Measurements from ENCODE around the gene C1orf21.

C1orf21 gene

GRCh38 chr1:184455786-184456185, 69.0 kb downstream of the C1orf21 start:
- DNase-seq = no peak

GRCh38 chr1:184456189-184456588, 69.4 kb downstream of the C1orf21 start:
- no peak for DNase-seq

- no peak for DNase-seq
Observed at GRCh38 chr1:184457500-184457899, 70.7 kb downstream of the C1orf21 start.

GRCh38 chr1:184461321-184461720, 74.5 kb downstream of the C1orf21 start:
- no peak for DNase-seq

GRCh38 chr1:184462155-184462554, 75.3 kb downstream of the C1orf21 start:
- no peak for DNase-seq

- no peak for DNase-seq
Observed at GRCh38 chr1:184462990-184463389, 76.2 kb downstream of the C1orf21 start.

GRCh38 chr1:184463680-184464079, 76.9 kb downstream of the C1orf21 start:
- DNase-seq = no peak

GRCh38 chr1:184464757-184465156, 77.9 kb downstream of the C1orf21 start:
- DNase-seq = no peak

GRCh38 chr1:184465489-184466146, 78.8 kb downstream of the C1orf21 start:
- no peak for DNase-seq

- DNase-seq = no peak
Observed at GRCh38 chr1:184467295-184467694, 80.5 kb downstream of the C1orf21 start.

GRCh38 chr1:184469396-184469795, 82.6 kb downstream of the C1orf21 start:
- DNase-seq = no peak

- DNase-seq = no peak
Observed at GRCh38 chr1:184471686-184472085, 84.9 kb downstream of the C1orf21 start.

GRCh38 chr1:184472136-184472535, 85.3 kb downstream of the C1orf21 start:
- DNase-seq = no peak

GRCh38 chr1:184473176-184473966, 86.5 kb downstream of the C1orf21 start:
- DNase-seq = no peak

- no peak for DNase-seq
Observed at GRCh38 chr1:184476187-184476586, 89.4 kb downstream of the C1orf21 start.

- no peak for DNase-seq
Observed at GRCh38 chr1:184479435-184480167, 92.8 kb downstream of the C1orf21 start.

- no peak for DNase-seq
Observed at GRCh38 chr1:184480736-184481135, 93.9 kb downstream of the C1orf21 start.

GRCh38 chr1:184482136-184482535, 95.3 kb downstream of the C1orf21 start:
- no peak for DNase-seq

GRCh38 chr1:184483101-184483683, 96.4 kb downstream of the C1orf21 start:
- no peak for DNase-seq

GRCh38 chr1:184485751-184486723, 99.2 kb downstream of the C1orf21 start:
- DNase-seq = no peak

- DNase-seq = no peak
Observed at GRCh38 chr1:184486761-184487445, 100.1 kb downstream of the C1orf21 start.

Data from NCI-H1436 (cell line).